Activated CD8-positive, alpha-beta memory T cell treated with anti-CD3 and anti-CD28 coated beads, Interleukin-2, amount 50 U/mL, for 4 hours (primary cell): ENCODE measurements around the gene HBD.
"Not testable (repeated sequence)": the region's sequence is repeated elsewhere in the genome, so short reads cannot be mapped to it uniquely, and the experiment has no call there.

ENCODE experiments used
- DNase-seq: peaks from one replicate; pipeline ENCODE4 v3.0.0-alpha.2; 2020

HBD gene

GRCh38 chr11:5234381-5234834, at the start of gene HBD:
TSS of gene HBD (minus strand) at chr11:5234483. CDS start at chr11:5234433, 50 bp downstream.
- DNase-seq = no peak

DNA sequence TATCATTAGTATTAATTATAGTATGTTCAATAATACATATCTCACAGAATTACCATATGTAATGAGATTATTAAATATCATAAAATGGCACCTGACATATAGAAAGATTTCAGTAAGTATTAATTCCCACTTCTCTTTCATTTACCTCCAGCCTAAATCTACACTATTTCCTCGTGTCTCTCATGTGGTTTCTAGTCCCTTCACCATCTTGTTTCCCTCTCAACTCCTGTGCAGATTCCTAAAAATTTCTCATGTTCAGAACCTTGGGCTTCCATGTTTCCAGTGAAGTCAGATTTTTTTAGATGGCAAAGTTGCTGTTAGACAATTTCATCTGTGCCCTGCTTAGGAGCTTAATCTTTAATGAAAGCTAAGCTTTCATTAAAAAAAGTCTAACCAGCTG, 49.6 kb upstream of the HBD start:
- no peak for DNase-seq

GRCh38 chr11:5283086-5283485, 48.8 kb upstream of the HBD start:
- no peak for DNase-seq

DNA sequence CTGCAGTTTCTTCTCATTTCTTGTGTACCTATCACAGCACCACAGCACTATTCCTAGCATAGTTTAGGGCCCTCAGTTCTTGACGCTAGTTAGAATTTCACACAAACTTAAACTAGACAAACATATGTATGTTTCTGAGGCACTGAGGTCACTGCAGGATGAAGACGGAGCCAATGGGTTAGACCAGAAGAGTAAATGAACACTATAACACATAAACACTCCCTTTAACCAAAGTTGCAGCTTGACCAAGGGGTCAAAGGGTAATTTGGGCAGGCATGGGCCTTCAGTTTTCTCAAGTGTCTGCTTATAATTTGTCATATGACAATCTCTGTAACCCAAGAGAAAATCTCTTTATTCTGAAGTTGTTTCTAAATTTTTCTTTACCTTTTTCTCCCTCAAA, 48.3 kb upstream of the HBD start:
- DNase-seq = no peak

- DNase-seq = no peak
Measured at GRCh38 chr11:5281596-5281995, 47.3 kb upstream of the HBD start.

GRCh38 chr11:5280582-5281102, 46.4 kb upstream of the HBD start:
- no peak for DNase-seq

DNA sequence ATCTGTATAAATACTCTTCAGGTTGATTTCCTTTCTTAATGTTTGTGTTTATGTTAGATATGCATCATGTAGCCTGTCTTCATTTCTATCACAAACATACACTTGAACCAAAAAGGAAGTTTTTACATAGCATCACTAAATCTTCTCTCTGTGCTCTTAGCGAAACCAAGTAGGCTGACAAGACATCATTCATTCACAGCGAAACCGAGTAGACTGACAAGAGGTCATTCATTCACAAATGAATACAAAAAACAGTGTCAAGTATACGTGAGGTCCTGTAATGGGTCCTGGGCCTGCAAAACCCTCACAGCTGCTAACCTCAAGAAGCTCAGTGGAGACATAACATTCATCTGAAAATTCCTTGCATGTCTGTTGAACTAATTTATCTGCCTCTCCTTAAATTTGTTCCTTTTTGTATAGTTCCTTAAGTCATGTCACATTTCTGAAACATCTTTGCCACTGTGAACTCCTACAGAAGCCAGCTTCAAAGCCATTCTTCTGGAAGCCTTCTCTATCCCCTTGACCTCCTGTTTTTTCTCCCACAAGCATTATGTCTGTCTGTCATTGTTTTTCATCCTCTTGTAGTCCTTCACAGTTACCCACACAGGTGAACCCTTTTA, 45.3 kb upstream of the HBD start:
- no peak for DNase-seq

DNA sequence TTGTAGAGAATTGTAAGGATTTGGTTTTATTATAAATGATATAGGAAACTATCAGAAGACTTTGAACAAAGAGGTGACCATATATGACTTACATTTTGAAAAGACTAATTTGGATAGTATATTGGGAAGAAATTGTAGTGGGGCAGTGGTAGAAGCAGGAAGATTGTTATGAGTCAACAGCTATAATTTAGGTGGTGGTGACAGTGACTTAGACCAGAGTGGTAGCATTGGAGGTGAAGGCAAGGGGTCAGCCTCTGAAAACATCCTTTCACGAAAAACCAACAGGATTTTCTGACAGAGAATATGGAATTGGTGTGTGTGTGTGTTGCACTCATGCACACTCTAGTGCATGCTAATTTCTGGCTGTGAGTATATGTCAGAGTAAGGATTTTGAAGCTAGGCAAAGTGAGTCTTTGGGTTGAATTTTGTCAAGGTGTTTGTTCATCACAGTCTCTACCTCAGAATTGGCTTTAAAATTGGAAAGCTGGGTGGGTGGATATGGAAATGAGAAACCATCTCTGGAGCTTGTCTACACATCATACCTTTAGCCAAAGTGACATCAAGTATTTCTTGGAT, 43.6 kb upstream of the HBD start:
- no peak for DNase-seq

- DNase-seq = no peak
Measured at GRCh38 chr11:5276697-5277096, 42.4 kb upstream of the HBD start.

DNA sequence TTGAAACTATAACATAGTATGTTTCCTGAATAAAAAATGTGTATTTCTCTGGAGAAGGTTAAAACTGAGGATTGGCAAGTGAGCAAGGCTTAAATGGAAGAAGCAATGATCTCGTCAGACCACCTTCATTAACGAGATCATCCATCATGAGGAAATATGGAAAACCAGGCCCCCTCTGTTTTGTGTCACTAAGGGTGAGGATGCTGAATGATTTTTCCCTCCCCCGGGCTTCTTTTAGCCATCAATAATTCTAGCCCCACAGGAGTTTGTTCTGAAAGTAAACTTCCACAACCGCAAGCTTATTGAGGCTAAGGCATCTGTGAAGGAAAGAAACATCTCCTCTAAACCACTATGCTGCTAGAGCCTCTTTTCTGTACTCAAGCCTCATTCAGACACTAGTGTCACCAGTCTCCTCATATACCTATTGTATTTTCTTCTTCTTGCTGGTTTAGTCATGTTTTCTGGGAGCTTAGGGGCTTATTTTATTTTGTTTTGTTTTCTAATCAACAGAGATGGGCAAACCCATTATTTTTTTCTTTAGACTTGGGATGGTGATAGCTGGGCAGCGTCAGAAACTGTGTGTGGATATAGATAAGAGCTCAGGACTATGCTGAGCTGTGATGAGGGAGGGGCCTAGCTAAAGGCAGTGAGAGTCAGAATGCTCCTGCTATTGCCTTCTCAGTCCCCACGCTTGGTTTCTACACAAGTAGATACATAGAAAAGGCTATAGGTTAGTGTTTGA, 41.3 kb upstream of the HBD start:
- no peak for DNase-seq

DNA sequence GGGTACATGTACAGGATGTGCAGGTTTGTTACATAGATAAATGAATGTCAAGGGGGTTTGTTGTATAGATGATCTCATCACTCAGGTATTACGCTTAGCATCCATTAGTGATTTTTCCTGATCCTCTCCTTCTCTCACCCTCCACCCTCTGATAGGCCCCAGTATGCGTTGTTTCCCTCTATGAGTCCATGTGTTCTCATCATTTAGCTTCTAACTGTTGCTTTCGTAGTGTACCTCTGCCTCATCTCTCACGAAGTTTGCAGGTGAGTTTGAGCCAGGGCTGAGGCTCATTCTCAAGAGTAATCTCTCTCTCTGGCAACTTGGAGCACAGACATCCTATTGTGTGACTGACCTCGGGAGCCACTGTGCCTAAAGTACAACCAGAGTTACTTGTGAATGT, 40.1 kb upstream of the HBD start:
- DNase-seq = no peak

DNA sequence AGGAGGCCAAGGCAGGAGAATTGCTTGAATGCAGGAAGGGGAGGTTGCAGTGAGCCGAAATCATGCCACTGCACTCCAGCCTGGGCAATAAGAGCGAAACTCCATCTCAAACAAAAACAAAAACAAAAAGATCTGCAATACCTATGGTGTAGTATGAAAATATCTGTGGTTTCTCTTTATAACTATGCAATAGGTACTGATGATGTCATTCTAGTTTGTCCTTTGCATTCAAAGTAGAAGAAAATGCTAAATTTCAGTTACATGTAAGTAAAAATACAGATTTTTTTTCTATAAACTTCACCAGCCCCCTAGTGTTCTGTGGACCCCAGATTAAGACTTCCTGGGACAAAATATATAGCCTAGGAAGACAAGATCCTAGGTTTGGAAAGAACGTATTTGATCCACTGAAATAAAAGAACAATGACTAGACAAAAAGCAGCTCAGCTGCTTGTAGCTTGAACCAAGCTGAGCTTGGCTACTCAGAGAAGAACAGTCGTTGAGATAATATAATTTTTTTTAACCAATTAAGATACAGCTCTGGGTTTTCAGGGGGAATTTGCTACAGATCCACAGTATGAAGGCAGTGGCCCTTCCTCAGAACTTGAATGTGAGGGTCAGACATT, 38.2 kb upstream of the HBD start:
- no peak for DNase-seq

- DNase-seq = no peak
Measured at GRCh38 chr11:5269715-5270147, 35.4 kb upstream of the HBD start, which contains the start of gene HBE1. TSS of gene HBE1 (minus strand) at chr11:5269945. CDS start at chr11:5269890, 55 bp downstream.

GRCh38 chr11:5267033-5267563, 32.8 kb upstream of the HBD start:
- DNase-seq = no peak

DNA sequence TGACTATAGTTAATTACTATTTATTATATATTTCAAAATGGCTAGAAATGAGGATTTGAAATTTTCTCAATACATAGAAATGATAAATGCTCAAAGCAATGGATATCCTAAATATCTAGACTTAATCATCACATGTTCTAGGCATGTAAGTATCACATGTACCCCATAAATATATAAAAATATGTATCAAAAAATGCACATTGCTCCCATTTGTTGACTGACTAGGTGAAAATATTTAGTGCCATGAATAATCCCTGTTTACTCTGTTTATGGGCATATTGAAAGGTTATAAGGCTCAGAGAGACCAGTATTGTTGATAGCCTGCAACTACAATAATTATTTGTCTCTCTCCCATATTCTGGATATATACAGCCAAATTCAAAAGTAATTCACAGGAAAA, 32.3 kb upstream of the HBD start:
- no peak for DNase-seq

DNA sequence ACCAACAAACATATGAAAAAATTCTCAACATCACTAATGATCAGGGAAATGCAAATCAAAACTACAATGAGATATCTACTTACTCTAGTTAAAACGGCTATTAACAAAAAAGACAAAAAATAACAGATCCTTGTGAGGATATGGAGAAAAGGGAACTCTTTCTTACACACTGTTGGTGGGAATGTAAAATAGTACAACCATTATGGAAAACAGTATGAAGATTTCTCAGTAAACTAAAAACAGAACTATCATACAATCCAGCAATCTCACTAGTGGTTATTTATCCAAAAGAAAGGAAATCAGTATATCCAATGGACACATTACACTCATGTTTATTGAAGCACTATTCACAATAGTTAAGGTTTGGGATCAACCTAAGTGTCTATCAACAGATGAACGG, 31.5 kb upstream of the HBD start:
- DNase-seq = no peak

DNA sequence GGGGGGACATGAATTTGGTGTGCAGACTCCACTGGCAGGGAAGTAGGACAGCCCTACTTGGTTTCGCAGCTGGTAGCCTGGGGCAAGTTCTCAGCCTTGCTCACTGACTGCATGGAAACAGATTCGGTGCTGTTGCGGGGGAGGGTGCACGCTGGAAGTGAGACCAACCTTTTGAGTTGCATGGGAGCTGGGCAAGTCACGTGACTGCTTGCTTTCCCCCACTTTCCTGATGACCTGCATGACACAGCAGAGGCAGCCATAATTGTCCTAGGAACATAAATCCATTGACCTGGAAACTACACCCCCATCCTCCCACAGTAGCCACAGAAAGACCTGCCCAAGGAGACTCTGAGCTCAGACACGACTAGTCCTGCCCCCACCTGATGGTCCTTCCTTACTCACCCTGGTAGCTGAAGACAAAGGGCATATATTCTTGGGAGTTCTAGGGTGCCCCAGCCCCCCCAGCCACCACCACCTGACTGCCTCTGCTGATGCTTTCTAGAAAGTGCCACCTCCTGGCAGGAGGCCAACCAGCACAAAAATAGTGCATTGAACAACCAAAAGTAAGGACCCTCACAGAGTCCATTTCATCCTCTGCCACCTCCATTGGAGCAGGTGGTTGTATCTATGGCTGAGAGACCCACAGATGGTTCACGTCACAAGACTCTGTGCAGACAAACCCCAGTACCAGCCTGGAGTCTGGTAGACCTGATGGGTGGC, 24.4 kb upstream of the HBD start:
- no peak for DNase-seq

GRCh38 chr11:5257296-5257695, 23.0 kb upstream of the HBD start:
- DNase-seq = no peak

GRCh38 chr11:5254646-5255413, 20.5 kb upstream of the HBD start, which contains the start of gene HBG2:
TSS of gene HBG2 (minus strand) at chr11:5254781. CDS start at chr11:5254728, 53 bp downstream.
- DNase-seq = not testable (repeated sequence)

DNA sequence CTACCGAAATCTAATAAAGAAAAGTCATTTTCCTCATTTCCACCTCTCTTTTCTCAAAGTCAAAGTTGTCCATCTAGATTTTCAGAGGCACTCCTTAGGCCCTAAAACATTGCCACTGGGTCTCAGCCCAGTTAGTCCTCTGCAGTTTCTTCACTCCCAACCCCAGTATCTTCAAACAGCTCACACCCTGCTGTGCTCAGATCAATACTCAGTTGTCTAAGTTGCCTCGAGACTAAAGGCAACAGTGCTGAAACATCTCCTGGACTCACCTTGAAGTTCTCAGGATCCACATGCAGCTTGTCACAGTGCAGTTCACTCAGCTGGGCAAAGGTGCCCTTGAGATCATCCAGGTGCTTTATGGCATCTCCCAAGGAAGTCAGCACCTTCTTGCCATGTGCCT, 19.7 kb upstream of the HBD start:
- not testable (repeated sequence) for DNase-seq

DNA sequence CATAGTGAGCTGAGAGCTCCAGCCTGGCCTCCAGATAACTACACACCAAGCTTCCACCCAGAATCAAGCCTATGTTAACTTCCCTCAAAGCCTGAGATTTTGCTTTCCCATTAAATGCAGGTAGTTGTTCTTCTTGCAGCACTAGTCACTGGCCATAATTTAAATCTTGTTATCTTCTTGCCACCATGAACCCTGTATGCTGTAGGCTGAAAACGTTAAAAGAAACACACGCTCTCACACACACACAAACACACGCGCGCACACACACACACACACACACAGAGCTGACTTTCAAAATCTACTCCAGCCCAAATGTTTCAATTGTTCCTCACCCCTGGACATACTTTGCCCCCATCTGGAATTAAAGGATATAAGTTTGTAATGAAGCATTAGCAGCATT, 19.2 kb upstream of the HBD start:
- DNase-seq = not testable (repeated sequence)

GRCh38 chr11:5252919-5253265, 18.6 kb upstream of the HBD start:
- DNase-seq = no peak
